ENCODE data around the gene TMEM117. TPM values are rescaled to one million over a fixed set of nuclear protein-coding genes. Genes with fewer than 3 reads are reported as not detected.

Gene TMEM117
- total RNA-seq, 1 donor from 2014 or later = 13.1 TPM

DNA sequence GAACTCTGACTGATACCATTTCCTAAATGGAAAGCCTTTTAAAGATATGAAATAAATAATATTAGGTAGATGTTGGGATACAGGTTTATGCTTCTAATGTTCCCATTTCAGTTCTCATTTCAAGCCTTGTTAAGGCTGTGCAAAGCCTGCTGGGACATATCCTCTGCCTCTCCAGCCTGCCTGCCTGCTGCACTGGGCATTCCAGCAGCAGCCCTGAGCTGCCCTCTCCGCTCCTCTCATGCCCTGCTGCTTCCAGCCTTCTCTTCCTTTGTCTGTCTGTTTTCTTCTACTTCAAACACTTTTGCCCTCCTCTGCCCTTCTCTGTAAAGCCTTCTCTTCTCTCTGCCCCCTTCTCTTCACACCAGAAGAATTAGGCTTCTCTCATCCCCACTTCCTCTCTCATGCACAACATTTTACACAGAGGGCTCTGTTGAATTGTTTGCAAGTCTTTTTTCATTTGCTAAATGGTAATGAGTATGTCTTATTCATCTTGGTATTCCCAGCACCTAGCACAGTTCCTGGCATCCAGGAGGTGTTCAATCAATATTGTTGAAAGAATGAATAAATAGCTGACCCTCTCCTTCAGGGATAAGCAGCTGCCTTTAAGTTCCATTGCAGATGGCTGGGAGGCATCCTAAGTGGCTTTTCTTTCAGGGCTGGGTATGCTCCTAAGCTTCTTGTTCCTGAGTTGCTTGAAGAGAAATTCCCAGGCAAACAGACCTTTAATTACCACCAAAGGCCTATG lies 292.3 kb downstream of the TMEM117 start:
- Histone ChIP-seq H3K4me3 (ENCODE audit: insufficient read depth, low read depth, low read length) (no peak overlapping the region), H3K9ac (ENCODE audit: low read length) (no peak overlapping the region), H2AFZ (ENCODE audit: low read depth, low read length) (no peak overlapping the region), H3K4me1 (ENCODE audit: insufficient read depth, low read length) (no peaks in the 10 kb centered on the region), H3K36me3 (ENCODE audit: insufficient read depth, low read length) (no peaks in the 10 kb centered on the region), H3K27ac (ENCODE audit: low read depth, low read length) (no peak overlapping the region), H3K9me3 (ENCODE audit: insufficient read depth, low read depth, low read length) (no peaks in the 10 kb centered on the region), H4K20me1 (ENCODE audit: insufficient read depth, low read length) (no peaks in the 10 kb centered on the region), H3K79me2 (ENCODE audit: insufficient read depth, low read length) (no peaks in the 10 kb centered on the region), H3K27me3 (ENCODE audit: insufficient read depth, low read length) (no peaks in the 10 kb centered on the region), H3K4me2 (ENCODE audit: low read length) (no peak overlapping the region)
- no peak overlapping the region for H3K4me3 Mint-ChIP-seq (ENCODE audit: unreplicated experiment)
- no peak overlapping the region for H3K27ac Mint-ChIP-seq (ENCODE audit: unreplicated experiment)
- H3K4me1 Mint-ChIP-seq (ENCODE audit: low read depth, unreplicated experiment) = peaks cover 4% of the 10 kb centered on the region
- FAIRE-seq (no peak), DNase-seq (ENCODE audit: low read depth) (no peak)
- no peaks in the 10 kb centered on the region for H3K27me3 Mint-ChIP-seq (ENCODE audit: low read depth, unreplicated experiment)
- no peak for TF ChIP-seq CTCF (IDR thresholded peaks at IDR 0.05; ENCODE audit: insufficient read depth, low read depth, low read length)
- TF ChIP-seq EZH2 (IDR thresholded peaks at IDR 0.05; ENCODE audit: insufficient read depth, low read length) = no peak
- no peaks in the 10 kb centered on the region for H3K36me3 Mint-ChIP-seq (ENCODE audit: low read depth, unreplicated experiment)
- no peaks in the 10 kb centered on the region for H3K9me3 Mint-ChIP-seq (ENCODE audit: unreplicated experiment)

DNA sequence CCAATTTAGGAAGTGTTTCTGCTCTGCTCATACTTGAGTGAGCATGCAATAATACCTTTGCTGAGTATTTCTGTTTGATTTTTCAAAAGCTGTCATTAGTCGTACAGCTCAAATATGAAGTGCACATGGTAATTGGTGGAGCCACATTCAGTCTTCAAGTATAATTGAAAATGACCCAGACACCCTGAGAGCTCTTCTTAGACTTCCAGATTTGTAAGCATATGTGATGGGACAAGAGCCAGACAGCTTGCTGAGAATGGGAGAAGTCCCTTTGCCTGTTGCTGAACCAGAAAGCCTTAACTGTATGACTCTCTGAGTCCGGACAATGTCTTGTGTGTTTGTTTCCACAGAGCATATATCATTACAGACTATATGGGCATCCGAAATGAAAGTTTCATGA lies 307.3 kb downstream of the TMEM117 start:
- H3K4me2 ChIP-seq (ENCODE audit: low read length) = no peak overlapping the region
- Mint-ChIP-seq H3K9me3 (ENCODE audit: unreplicated experiment) (no peaks in the 10 kb centered on the region), H3K27me3 (ENCODE audit: low read depth, unreplicated experiment) (no peaks in the 10 kb centered on the region), H3K36me3 (ENCODE audit: low read depth, unreplicated experiment) (no peaks in the 10 kb centered on the region), H3K4me3 (ENCODE audit: unreplicated experiment) (no peak overlapping the region), H3K27ac (ENCODE audit: unreplicated experiment) (no peak overlapping the region), H3K4me1 (ENCODE audit: low read depth, unreplicated experiment) (no peaks in the 10 kb centered on the region)
- H3K9me3 ChIP-seq (ENCODE audit: insufficient read depth, low read depth, low read length) = no peaks in the 10 kb centered on the region
- no peak overlapping the region for H2AFZ ChIP-seq (ENCODE audit: low read depth, low read length)
- no peak overlapping the region for H3K27ac ChIP-seq (ENCODE audit: low read depth, low read length)
- H3K36me3 ChIP-seq (ENCODE audit: insufficient read depth, low read length) = no peaks in the 10 kb centered on the region
- no peak for TF ChIP-seq EZH2 (IDR thresholded peaks at IDR 0.05; ENCODE audit: insufficient read depth, low read length)
- TF ChIP-seq CTCF (IDR thresholded peaks at IDR 0.05; ENCODE audit: insufficient read depth, low read depth, low read length) = no peak
- H3K4me1 ChIP-seq (ENCODE audit: insufficient read depth, low read length) = no peaks in the 10 kb centered on the region
- no peaks in the 10 kb centered on the region for H4K20me1 ChIP-seq (ENCODE audit: insufficient read depth, low read length)
- H3K9ac ChIP-seq (ENCODE audit: low read length) = no peak overlapping the region
- FAIRE-seq = no peak
- H3K79me2 ChIP-seq (ENCODE audit: insufficient read depth, low read length) = no peaks in the 10 kb centered on the region
- DNase-seq (ENCODE audit: low read depth) = no peak
- H3K4me3 ChIP-seq (ENCODE audit: insufficient read depth, low read depth, low read length) = no peak overlapping the region
- H3K27me3 ChIP-seq (ENCODE audit: insufficient read depth, low read length) = no peaks in the 10 kb centered on the region

GRCh38 chr12:44148936-44149335 lies 313.1 kb downstream of the TMEM117 start:
- H3K27ac ChIP-seq (ENCODE audit: low read depth, low read length) = no peak overlapping the region
- no peaks in the 10 kb centered on the region for H3K4me1 ChIP-seq (ENCODE audit: insufficient read depth, low read length)
- H3K9me3 ChIP-seq (ENCODE audit: insufficient read depth, low read depth, low read length) = no peaks in the 10 kb centered on the region
- no peaks in the 10 kb centered on the region for H3K9me3 Mint-ChIP-seq (ENCODE audit: unreplicated experiment)
- H3K36me3 Mint-ChIP-seq (ENCODE audit: low read depth, unreplicated experiment) = no peaks in the 10 kb centered on the region
- no peaks in the 10 kb centered on the region for H3K27me3 Mint-ChIP-seq (ENCODE audit: low read depth, unreplicated experiment)
- H3K4me3 Mint-ChIP-seq (ENCODE audit: unreplicated experiment) = no peak overlapping the region
- H3K4me2 ChIP-seq (ENCODE audit: low read length) = no peak overlapping the region
- H3K27ac Mint-ChIP-seq (ENCODE audit: unreplicated experiment) = no peak overlapping the region
- no peaks in the 10 kb centered on the region for H3K4me1 Mint-ChIP-seq (ENCODE audit: low read depth, unreplicated experiment)
- FAIRE-seq (no peak), DNase-seq (ENCODE audit: low read depth) (no peak)
- no peak overlapping the region for H3K4me3 ChIP-seq (ENCODE audit: insufficient read depth, low read depth, low read length)
- TF ChIP-seq EZH2 (IDR thresholded peaks at IDR 0.05; ENCODE audit: insufficient read depth, low read length) = no peak
- TF ChIP-seq CTCF (IDR thresholded peaks at IDR 0.05; ENCODE audit: insufficient read depth, low read depth, low read length) = no peak
- no peaks in the 10 kb centered on the region for H4K20me1 ChIP-seq (ENCODE audit: insufficient read depth, low read length)
- H3K27me3 ChIP-seq (ENCODE audit: insufficient read depth, low read length) = no peaks in the 10 kb centered on the region
- no peaks in the 10 kb centered on the region for H3K79me2 ChIP-seq (ENCODE audit: insufficient read depth, low read length)
- H2AFZ ChIP-seq (ENCODE audit: low read depth, low read length) = no peak overlapping the region
- no peak overlapping the region for H3K9ac ChIP-seq (ENCODE audit: low read length)
- no peaks in the 10 kb centered on the region for H3K36me3 ChIP-seq (ENCODE audit: insufficient read depth, low read length)
